PC-9 (cell line): ENCODE results near the gene PERP. TPM values are rescaled to one million over a fixed set of nuclear protein-coding genes. Genes with fewer than 3 reads are reported as not detected.

Experiments
- BruUV-seq: library from RNA; stranded (reverse); fragments of 400-500 nt; replicated peaks from 2 replicates; lab custom pipeline; 2021; lab: Mats Ljungman, UMichigan
- CTCF ChIA-PET: fragments of 300-600 bp; sonication (Branson Sonifier 250); formaldehyde crosslinking; loops from one replicate; lab custom pipeline; 2022; ENCODE audit warnings: antibody characterized with exemption; lab: Charles Lee
- POLR2A ChIA-PET: fragments of 300-600 bp; sonication (Branson Sonifier 250); formaldehyde crosslinking; loops from one replicate; lab custom pipeline; 2022; ENCODE audit warnings: antibody characterized with exemption; ENCODE audit not compliant: unreplicated experiment; lab: Charles Lee
- DNase-seq, 2 experiments: peaks; one replicate each; pipeline versions ENCODE4 v3.0.0 to v3.0.0-alpha.2; 2015 to 2022; ENCODE audit warnings: mixed read lengths in 1 of 2
- H2AFZ ChIP-seq: fragments of 200-600 bp; sonication (generic); 2 replicates; pipeline ENCODE4 v1.8.1; 2017; ENCODE audit warnings: antibody characterized with exemption
- H3F3A ChIP-seq: fragments of 200-600 bp; sonication (generic); 2 replicates; pipeline ENCODE4 v1.8.1; 2017; ENCODE audit warnings: antibody characterized with exemption, mild to moderate bottlenecking, low read depth; ENCODE audit not compliant: insufficient read depth
- H3K27ac ChIP-seq: fragments of 200-600 bp; sonication (generic); 2 replicates; pipeline ENCODE4 v1.6.1; 2016; ENCODE audit warnings: mixed run types
- H3K27me3 ChIP-seq: fragments of 200-600 bp; sonication (generic); 2 replicates; pipeline ENCODE4 v1.6.1; 2016; ENCODE audit warnings: low read depth, mixed run types; ENCODE audit not compliant: insufficient read depth
- H3K36me3 ChIP-seq: fragments of 200-600 bp; sonication (generic); 2 replicates; pipeline ENCODE4 v1.6.1; 2016; ENCODE audit warnings: low read depth, mixed run types
- H3K4me1 ChIP-seq: fragments of 200-600 bp; sonication (generic); replicated peaks from 2 replicates; pipeline ENCODE4 v1.6.1; 2016; ENCODE audit warnings: mixed run types; ENCODE audit not compliant: insufficient read depth
- H3K4me2 ChIP-seq: fragments of 200-600 bp; sonication (generic); 2 replicates; pipeline ENCODE4 v1.6.1; 2017; ENCODE audit warnings: mixed run types
- H3K4me3 ChIP-seq: fragments of 200-600 bp; sonication (generic); 2 replicates; pipeline ENCODE4 v1.6.1; 2016; ENCODE audit warnings: mixed run types
- H3K79me2 ChIP-seq: fragments of 200-600 bp; sonication (generic); 2 replicates; pipeline ENCODE4 v1.6.1; 2017; ENCODE audit warnings: low read depth, mixed run types
- H3K9me2 ChIP-seq: fragments of 200-600 bp; sonication (generic); 2 replicates; pipeline ENCODE4 v1.8.1; 2017; ENCODE audit warnings: mild to moderate bottlenecking; ENCODE audit not compliant: insufficient read depth
- H3K9me3 ChIP-seq: fragments of 200-600 bp; sonication (generic); 2 replicates; pipeline ENCODE4 v1.8.1; 2016; ENCODE audit warnings: low read depth; ENCODE audit not compliant: insufficient read depth
- H4K20me1 ChIP-seq: fragments of 200-600 bp; sonication (generic); 2 replicates; pipeline ENCODE4 v1.8.1; 2017; ENCODE audit not compliant: insufficient read depth
- CTCF ChIP-seq: fragments of 200-600 bp; sonication (generic); conservative IDR thresholded peaks from 2 replicates; pipeline ENCODE4 v1.6.1; 2017; ENCODE audit warnings: mixed run types, antibody characterized with exemption, mild to moderate bottlenecking, moderate library complexity
- EZH2 ChIP-seq: fragments of 200-600 bp; sonication (generic); IDR thresholded peaks from 2 replicates; pipeline ENCODE4 v1.8.0; 2017; ENCODE audit warnings: antibody characterized with exemption, low read depth
- intact Hi-C: fragments of 100-400 bp; cut with micrococcal nuclease; formaldehyde crosslinking; loops from one replicate; pipeline ENCODE4 v1.10.0; 2022; ENCODE audit not compliant: unreplicated experiment
- total RNA-seq: library from RNA; stranded (reverse); gene quantifications from 2 replicates; pipeline ENCODE4 v1.2.3, GENCODE V29; 2021

PERP gene
- total RNA-seq, 1 experiment from 2014 or later = 93.0 TPM

GRCh38 chr6:138117376-138117914, 10.2 kb upstream of the PERP start:
- ChIA-PET POLR2A (interaction anchor here (0.5 kb wide), 1 partner anchor 293 kb away, joined by 4 read pairs; no protein-coding TSS in a partner anchor), CTCF (interaction anchor here (0.6 to 1.8 kb wide), 3 partner anchors 170 to 663 kb away, joined by 3 to 7 read pairs (median 6); no protein-coding TSS in a partner anchor)
- no peak overlapping the region for H2AFZ ChIP-seq
- H3K27ac ChIP-seq = no peak overlapping the region
- intact Hi-C loops = loop anchor here (2.0 kb wide), 3 partner anchors 311 to 1247 kb away; no protein-coding TSS in a partner anchor
- no TSS peak for BruUV-seq
- H3K4me1 ChIP-seq = peaks cover 24% of the 10 kb centered on the region
- H4K20me1 ChIP-seq = no peaks in the 10 kb centered on the region
- H3K9me3 ChIP-seq = no peaks in the 10 kb centered on the region
- H3K36me3 ChIP-seq = no peaks in the 10 kb centered on the region
- H3F3A ChIP-seq = peaks cover 16% of the 10 kb centered on the region; the same call in 1 of the 2 replicates
- H3K79me2 ChIP-seq = no peaks in the 10 kb centered on the region
- H3K4me3 ChIP-seq = no peak overlapping the region
- TF ChIP-seq CTCF (no peak), EZH2 (no peak)
- H3K4me2 ChIP-seq = no peak overlapping the region
- peaks cover 3% of the 10 kb centered on the region; the same call in 1 of the 2 replicates for H3K9me2 ChIP-seq
- H3K27me3 ChIP-seq = no peaks in the 10 kb centered on the region
- peak in 1 of 2 experiments; percentile 1 for DNase-seq

- no peak for TF ChIP-seq CTCF
- TF ChIP-seq EZH2 = no peak
- no peaks in the 10 kb centered on the region for H3K36me3 ChIP-seq
- H3K79me2 ChIP-seq = no peaks in the 10 kb centered on the region
- no peak overlapping the region for H3K4me3 ChIP-seq
- H3K27ac ChIP-seq = peak overlapping the region; percentile 67
- DNase-seq = no peak
- intact Hi-C loops = loop anchor here (1.0 to 2.0 kb wide), 5 partner anchors 288 to 1248 kb away; partner anchors contain the start of gene HEBP2
- H3K4me1 ChIP-seq = peaks cover 24% of the 10 kb centered on the region
- H3K27me3 ChIP-seq = no peaks in the 10 kb centered on the region
- H3K4me2 ChIP-seq = peak overlapping the region; percentile 60
- H3F3A ChIP-seq = peaks cover 16% of the 10 kb centered on the region; the same call in 1 of the 2 replicates
- CTCF ChIA-PET = interaction anchor here (0.6 to 1.8 kb wide), 3 partner anchors 171 to 1245 kb away, joined by 3 to 6 read pairs (median 6); no protein-coding TSS in a partner anchor
- H4K20me1 ChIP-seq = no peaks in the 10 kb centered on the region
- no peaks in the 10 kb centered on the region for H3K9me3 ChIP-seq
- BruUV-seq = no TSS peak
- no peaks in the 10 kb centered on the region for H3K9me2 ChIP-seq
- no peak overlapping the region for H2AFZ ChIP-seq
- POLR2A ChIA-PET = no interaction called here
Measured at GRCh38 chr6:138116661-138116999, 9.4 kb upstream of the PERP start.

- H3K9me3 ChIP-seq = no peaks in the 10 kb centered on the region
- H4K20me1 ChIP-seq = no peaks in the 10 kb centered on the region
- no peaks in the 10 kb centered on the region for H3K9me2 ChIP-seq
- H2AFZ ChIP-seq = peak overlapping the region; percentile 63; the same call in 1 of the 2 replicates
- BruUV-seq = no TSS peak
- peaks cover 24% of the 10 kb centered on the region for H3K4me1 ChIP-seq
- no peak overlapping the region for H3K4me3 ChIP-seq
- peaks cover 16% of the 10 kb centered on the region; the same call in 1 of the 2 replicates for H3F3A ChIP-seq
- H3K4me2 ChIP-seq = peak overlapping the region; percentile 60
- POLR2A ChIA-PET = interaction anchor here (0.5 kb wide), 1 partner anchor 46 kb away, joined by 8 read pairs; no protein-coding TSS in a partner anchor
- H3K27ac ChIP-seq = peak overlapping the region; percentile 67
- H3K79me2 ChIP-seq = no peaks in the 10 kb centered on the region
- H3K36me3 ChIP-seq = no peaks in the 10 kb centered on the region
- CTCF ChIA-PET = interaction anchor here (0.7 to 1.8 kb wide), 2 partner anchors 171 to 1245 kb away, joined by 6 read pairs; no protein-coding TSS in a partner anchor
- intact Hi-C loops = loop anchor here (1.0 to 2.0 kb wide), 6 partner anchors 288 to 1249 kb away; partner anchors contain the start of gene HEBP2
- peak; percentile 95 for TF ChIP-seq CTCF
- TF ChIP-seq EZH2 = no peak
- peak; percentile 42 to 93 for DNase-seq
- H3K27me3 ChIP-seq = no peaks in the 10 kb centered on the region
Measured at GRCh38 chr6:138115877-138116660, 8.8 kb upstream of the PERP start.
